NCI-H2107 treated with DMSO at 0.1 percent for 48 hours (cell line): Measurements from ENCODE around the gene HRH2.

Experiments used
- DNase-seq: peaks from one replicate; lab custom pipeline; 2025; ENCODE audit not compliant: unreplicated experiment; lab: John Stamatoyannopoulos, UW

HRH2 gene

DNA sequence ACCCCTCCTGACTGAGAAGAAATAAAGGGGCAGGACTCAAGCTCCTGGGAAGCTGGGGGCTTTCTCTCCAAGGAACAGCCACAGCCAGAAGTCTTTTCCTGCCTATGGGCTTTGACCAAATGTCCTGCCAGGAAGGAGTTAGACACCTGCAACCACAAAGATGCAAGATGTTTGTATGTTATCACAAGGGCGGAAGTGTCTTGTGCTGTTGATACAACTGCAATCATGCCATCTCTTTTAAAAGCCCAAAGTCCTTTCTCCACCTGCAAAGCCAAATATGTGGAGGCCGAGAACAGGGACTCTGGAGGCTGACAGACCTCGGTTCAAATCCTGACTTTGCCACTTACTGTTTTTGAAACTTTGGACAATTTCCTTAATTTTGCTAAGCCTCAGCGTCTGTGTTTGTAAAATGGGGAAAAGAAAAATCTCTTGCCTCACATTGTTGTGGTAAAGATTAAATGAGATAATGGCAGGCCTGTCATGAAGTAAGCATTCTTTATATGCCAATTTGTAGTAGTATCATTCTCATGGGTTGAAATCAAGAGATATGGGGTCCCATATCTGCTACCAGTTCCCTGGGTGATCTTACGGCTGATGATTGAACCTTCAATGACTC, 17.0 kb downstream of the HRH2 start:
- no peak for DNase-seq

DNA sequence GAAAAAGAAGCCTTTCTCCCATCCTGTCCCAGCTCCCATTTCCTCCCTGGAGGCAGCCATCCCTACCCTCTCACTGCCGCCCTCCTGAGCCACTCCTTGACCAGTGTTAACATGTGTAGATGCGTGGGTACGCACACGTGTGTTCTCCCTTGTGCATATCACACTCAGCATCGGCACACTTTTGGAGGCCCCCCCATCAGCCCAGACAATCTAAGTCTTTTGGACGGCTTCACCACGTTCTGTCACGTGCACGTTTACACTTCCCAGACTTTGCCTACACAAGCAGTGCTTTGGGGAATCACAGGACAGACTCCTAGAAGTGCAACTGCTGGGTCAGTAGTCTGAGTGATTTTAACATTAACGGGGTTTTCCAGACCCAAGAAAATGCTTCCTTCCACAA, 18.0 kb downstream of the HRH2 start:
- DNase-seq = no peak

DNA sequence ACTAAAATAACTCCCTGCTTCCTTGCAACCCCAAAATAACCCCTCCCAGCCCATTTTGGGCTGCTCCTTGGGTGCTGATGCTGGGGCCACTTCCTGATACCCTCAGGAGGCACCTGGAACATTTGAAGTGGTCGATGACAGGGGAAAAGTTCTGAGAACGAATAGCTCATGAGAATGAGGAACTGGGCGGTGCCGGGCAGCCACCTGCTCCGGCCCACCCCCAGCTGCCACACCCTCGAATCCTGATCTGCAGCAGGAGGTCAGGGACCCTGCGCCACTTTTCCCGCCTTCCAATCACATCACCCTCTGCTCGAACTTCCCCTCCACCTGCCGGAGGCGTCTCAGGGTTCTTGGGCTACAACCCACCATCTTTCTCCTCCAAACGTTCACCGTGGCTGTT, 19.7 kb downstream of the HRH2 start:
- no peak for DNase-seq

- DNase-seq = no peak
Observed at GRCh38 chr5:175678074-175678473, 20.2 kb downstream of the HRH2 start.

DNA sequence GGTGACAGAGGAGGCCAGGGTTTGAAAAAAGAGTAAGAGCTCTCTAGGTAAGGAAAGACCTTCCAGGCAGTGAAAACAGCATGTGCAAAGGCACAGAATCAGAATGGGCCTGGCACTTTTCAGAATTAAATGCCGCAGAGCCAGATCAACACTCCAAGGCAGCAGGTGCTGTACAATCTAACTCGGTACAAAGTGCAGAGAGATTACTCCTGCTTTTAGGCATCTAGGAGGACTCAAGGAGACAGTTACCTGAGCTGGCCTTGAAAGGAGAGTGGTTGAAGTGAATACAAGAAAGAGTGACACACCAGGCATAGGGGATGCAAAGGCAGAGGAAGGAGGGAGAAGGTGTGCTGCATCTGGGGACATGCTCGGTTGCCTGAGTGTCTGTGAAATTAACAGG, 21.5 kb downstream of the HRH2 start:
- no peak for DNase-seq

GRCh38 chr5:175680020-175680419, 22.1 kb downstream of the HRH2 start:
- DNase-seq = no peak

GRCh38 chr5:175680463-175680862, 22.6 kb downstream of the HRH2 start:
- no peak for DNase-seq

- DNase-seq = no peak
Observed at GRCh38 chr5:175681045-175681967, 23.4 kb downstream of the HRH2 start.

- no peak for DNase-seq
Observed at GRCh38 chr5:175681968-175682340, 24.1 kb downstream of the HRH2 start.

DNA sequence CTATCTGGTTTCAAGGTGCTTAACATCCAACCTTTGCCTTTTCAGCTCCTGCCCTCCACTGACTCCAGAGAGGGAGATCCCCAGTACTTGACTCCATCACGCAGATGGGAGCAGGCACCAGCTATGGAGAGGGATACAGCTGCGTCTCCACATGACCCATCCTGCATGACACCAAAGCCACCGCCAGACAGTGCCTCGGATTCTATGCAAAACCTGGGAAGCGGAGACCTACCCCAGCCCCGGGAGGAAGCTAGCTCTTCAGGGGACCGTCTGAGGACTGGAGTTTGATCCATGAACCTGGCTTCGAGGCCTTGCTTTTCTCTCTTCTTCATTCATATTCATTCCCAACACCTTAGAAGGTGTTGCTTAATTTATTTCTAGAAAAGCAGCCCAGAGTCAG, 24.8 kb downstream of the HRH2 start:
- DNase-seq = no peak

DNA sequence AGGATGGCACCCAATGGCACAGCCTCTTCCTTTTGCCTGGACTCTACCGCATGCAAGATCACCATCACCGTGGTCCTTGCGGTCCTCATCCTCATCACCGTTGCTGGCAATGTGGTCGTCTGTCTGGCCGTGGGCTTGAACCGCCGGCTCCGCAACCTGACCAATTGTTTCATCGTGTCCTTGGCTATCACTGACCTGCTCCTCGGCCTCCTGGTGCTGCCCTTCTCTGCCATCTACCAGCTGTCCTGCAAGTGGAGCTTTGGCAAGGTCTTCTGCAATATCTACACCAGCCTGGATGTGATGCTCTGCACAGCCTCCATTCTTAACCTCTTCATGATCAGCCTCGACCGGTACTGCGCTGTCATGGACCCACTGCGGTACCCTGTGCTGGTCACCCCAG, 25.4 kb downstream of the HRH2 start:
- no peak for DNase-seq

- DNase-seq = no peak
Observed at GRCh38 chr5:175683921-175684320, 26.1 kb downstream of the HRH2 start.

- no peak for DNase-seq
Observed at GRCh38 chr5:175684931-175685330, 27.1 kb downstream of the HRH2 start.

- DNase-seq = no peak
Observed at GRCh38 chr5:175685701-175686350, 28.0 kb downstream of the HRH2 start.

DNA sequence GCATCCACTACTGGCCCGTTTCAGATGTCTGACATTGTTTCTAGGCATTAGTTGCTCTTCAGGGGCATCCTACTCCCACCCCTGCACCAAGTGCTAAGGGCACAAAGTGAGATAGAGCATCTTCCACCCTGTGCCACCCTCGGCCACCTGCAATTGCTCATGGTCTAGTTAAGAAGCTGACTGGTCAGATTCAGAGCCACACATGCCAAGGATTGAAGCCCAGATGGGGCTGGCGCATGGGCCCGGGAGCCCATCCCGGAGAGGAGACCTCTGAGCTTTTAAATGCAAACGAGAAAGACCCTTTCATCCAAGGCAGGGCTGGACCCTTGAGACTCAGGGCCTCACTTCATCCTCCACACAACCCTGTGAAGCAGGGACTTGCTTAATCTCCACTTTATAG, 28.5 kb downstream of the HRH2 start:
- no peak for DNase-seq

- DNase-seq = no peak
Observed at GRCh38 chr5:175686826-175687225, 29.0 kb downstream of the HRH2 start.

DNA sequence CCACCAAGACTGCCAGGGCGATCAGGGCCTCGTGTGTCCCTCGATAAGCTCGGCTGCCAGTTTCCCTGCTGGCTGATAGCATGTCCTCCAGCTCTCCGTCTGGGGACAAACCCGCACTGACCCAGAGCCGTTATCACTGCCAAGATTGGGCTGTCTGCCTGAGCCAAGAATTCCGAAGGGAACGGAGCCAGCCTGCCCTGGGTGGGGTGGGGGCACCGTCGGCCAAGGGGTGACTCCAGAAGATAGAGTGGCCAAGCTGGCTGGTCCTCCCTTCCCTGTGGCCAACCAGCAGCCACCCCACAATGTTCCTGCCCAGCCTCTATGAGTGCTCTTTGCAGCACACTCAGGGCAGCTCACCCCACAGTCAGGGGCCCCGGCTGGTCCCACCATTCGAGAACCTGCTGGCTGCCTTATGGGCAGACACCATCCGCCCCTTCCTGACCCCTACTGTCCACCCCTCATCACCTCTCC, 29.4 kb downstream of the HRH2 start:
- DNase-seq = no peak

GRCh38 chr5:175688352-175689146, 30.7 kb downstream of the HRH2 start:
- no peak for DNase-seq

GRCh38 chr5:175689147-175689991, 31.5 kb downstream of the HRH2 start:
- no peak for DNase-seq

GRCh38 chr5:175690025-175690424, 32.2 kb downstream of the HRH2 start:
- DNase-seq = no peak
